GM12891 (cell line): ENCODE measurements around the gene CCR2.

Experiments
- POLR2A ChIP-seq: IDR thresholded peaks from 2 replicates; pipeline ENCODE4 v1.6.1; 2011; ENCODE audit warnings: low read depth, low read length, control low read depth
- POLR2AphosphoS5 ChIP-seq: IDR thresholded peaks from 2 replicates; pipeline ENCODE4 v1.6.1; 2011; ENCODE audit warnings: low read depth, low read length, control low read depth
- SPI1 ChIP-seq: IDR thresholded peaks from 2 replicates; pipeline ENCODE4 v1.6.1; 2011; ENCODE audit warnings: low read depth, low read length, control low read depth

DNA sequence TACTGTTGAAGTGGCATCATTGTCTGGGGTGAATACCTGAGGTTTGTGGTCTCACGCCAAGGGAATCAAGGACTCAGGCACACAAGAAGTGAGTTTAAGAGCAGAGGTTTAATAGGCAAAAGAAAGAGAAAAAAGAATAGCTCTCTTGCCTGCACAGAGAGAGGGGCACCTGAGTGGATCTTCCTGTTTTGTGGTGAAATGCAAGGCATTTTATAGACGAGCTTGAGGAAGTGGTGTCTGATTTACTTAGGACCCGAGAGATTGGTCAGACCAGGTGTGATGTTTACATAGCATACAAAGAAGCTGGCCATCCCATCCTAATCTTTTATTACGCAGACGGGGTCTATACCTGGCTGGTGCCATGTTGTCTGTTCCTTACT, 30.0 kb downstream of the CCR2 start:
- TF ChIP-seq POLR2AphosphoS5: no peak
- TF ChIP-seq SPI1: peak; percentile 55
- no peak for TF ChIP-seq POLR2A
